UCSD-AML1 (cell line): ENCODE data around the gene MAP3K20.
"Not testable (repeated sequence)": the region's sequence is repeated elsewhere in the genome, so short reads cannot be mapped to it uniquely, and the experiment has no call there.

Experiments
- DNase-seq: peaks from one replicate; lab custom pipeline; 2025; ENCODE audit not compliant: unreplicated experiment; lab: John Stamatoyannopoulos, UW

Gene MAP3K20

DNA sequence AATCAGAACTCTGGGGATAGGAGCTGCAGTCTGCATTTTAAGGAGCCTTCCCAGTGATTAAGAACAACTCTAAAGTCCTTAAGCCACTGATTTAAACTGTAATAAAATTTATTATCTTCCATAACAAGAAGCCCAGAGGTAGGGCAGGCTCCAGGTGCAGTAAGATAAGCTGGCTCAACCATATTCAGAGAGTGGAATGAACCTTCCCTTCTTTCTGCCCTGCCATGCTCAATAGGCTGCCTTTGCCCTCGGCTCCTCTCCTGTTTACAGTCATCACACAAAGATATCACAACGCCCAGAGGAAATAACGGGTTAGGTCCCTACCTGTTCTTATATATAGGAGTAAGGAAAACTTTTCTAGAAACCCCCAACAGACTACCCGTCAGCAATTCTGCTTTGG, 188.5 kb downstream of the MAP3K20 start:
- no peak for DNase-seq

DNA sequence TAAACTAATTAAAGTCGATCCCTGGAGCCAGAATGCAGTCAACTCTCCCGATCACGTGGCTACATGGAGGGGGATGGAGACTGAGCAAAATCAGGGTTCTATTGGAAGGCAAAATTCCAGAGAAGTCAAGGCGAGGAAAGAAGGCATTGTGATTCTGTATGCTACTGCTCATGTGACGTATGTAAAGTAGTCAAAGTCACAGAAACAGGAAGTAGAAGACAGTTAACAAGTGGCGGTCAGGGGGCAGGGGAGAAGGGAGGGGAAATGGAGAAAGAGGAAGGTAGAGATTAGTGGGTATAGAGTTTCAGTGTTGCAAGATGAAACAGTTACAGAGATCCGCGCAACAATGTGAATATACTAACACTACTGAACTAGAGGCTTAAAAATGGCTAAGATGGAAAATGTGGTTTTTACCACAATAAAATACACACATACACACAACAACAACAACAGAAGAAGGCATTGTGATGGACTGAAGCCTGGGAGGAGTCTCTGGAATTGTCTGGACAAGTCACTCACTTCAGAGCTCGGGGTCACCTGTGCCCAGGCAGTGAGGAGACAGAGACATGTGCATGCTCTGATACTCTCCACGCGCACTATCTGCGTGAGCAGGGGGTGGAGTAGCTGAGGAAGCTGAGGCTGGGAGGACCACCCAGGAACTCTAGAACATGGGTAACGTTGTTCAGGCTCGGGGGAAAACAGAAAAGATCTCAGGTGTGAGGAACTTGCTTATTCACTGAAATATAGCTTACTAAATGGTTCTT, 189.1 kb downstream of the MAP3K20 start:
- peak; percentile 40 for DNase-seq

DNA sequence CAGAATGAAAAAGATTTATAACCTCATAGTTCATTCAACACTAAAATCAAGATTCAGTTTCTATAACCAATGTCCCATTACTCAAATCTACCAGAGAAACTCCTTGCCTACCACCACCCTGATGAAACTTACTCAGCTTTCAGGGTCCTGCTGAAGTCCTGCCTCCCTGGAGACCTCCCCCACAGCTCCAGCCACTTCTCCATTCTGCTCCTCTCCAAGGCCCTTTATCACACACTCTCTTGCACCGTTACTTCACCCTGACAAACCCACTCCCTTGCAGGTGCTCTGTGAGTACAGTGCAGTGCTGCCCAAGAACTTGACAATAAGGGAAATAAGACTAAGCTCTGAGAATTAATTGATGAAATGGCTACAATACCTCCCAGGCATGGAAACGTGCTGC, 195.5 kb downstream of the MAP3K20 start:
- no peak for DNase-seq

DNA sequence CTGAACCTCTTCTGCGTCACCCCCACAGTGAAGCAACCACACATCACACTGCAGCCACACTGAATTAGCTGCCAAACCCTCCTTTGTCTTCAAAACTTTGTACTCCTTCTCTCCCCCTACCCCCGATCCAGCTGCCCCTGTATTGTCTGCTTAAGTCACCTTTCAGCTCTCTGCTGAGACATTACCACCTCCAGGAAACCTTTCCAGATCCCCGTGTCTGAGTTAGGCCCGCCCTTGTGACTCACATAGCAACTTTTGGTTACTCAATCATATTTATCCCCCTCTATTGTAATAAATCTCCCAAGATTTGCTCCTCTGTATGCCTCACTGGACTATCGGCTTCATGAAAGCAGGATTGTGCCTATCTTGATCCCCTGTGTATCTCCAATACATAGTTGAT, 196.2 kb downstream of the MAP3K20 start:
- no peak for DNase-seq

DNA sequence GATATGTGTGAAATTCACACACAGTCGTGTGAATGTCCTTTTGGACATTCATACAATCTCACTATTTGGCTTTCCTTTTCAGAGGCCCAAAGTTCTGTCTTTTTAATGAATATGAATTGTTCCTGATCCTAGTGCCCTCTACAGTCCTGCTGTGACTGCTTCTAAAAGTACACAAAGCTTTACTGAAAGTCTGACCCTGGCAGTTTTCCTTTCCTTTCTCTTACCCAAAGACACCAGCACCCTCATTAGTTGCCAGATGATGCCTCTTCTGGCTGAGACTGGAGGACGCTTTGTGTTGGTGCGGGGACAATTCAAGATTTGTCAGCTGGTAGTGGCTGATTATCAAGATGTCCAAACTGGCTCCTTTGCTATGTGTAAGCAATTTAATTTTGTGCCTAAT, 197.2 kb downstream of the MAP3K20 start:
- DNase-seq, result no peak

DNA sequence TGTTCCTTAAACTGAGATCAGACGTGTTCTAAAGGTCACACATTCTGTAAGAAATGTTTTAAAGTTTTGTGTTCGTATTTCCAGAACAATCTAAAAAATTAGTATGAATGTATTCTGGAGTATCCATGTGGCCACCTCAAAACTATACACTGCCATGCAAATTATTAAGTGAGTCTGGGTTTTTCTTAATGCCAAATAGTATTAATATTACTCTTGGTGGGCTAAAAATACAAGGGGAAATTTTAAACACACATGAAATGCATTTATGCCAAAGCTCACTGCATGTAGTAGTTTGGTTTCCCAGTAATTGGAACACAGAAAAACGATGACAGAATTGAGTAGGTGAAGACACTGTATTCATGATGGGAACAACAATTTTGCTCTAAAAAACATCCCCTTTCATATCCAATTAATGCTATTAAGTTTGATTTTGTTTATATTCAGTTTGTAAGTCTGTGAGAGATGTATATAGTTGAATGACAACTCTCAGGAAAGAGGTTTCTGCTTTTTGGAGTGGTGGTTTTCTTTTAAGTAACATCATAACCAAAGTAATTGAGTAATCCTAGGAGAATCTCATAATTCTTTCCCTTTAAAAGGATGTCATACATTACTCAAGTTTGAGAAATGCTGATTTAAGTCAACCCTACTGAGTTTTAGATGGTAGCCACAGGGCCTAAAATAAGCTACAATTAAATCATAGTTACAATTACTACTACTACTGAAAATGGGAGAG, 203.3 kb downstream of the MAP3K20 start:
- no peak for DNase-seq

DNA sequence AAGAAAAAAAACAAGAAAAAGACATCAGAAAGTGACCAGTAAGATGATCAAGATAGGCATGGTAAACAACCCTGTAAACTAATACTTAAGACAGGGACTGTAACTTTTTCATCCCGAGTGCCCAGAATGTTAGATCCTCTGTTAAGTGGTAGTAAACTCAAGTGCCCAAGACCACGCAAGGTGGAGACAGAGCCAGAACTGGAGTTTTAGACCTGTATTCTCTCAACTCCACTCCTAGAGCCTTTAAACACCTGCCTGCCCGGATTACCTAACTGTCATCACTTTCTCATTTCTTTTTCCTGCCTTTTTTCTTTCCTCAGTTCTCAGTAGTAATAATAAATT, 203.9 kb downstream of the MAP3K20 start:
- DNase-seq, result no peak

DNA sequence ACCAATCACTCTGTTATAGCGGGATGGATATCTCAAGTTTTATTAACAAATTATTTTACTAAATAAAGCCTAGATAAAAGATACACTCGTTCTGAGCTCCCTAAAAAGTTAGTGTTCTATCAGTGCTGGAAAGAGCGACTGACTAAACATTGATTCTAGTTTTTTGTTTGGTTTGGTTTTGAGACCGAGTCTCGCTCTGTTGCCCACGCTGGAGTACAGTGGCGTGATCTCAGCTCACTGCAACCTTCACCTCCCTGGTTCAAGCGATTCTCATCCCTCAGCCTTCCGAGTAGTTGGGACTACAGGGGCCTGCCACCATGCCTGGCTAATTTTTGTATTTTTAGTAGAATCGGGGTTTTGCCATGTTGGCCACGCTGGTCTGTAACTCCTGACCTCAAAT, 205.2 kb downstream of the MAP3K20 start:
- DNase-seq, result no peak

DNA sequence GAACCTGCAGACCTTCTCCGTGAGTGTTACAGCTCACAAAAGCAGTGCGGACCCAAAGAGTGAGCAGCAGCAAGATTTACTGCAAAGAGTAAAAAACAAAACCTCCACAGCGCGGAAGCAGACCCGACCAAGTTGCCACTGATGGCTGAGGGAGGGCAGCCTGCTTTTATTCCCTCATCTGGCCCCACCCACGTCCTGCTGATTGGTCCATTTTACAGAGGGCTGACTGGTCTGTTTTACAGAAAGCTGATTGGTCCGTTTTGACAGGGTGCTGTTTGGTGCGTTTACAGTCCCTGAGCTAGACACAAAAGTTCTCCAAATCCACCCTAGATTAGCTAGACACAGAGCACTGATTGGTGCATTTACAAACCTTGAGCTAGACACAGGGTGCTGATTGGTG, 206.3 kb downstream of the MAP3K20 start:
- not testable (repeated sequence) for DNase-seq

DNA sequence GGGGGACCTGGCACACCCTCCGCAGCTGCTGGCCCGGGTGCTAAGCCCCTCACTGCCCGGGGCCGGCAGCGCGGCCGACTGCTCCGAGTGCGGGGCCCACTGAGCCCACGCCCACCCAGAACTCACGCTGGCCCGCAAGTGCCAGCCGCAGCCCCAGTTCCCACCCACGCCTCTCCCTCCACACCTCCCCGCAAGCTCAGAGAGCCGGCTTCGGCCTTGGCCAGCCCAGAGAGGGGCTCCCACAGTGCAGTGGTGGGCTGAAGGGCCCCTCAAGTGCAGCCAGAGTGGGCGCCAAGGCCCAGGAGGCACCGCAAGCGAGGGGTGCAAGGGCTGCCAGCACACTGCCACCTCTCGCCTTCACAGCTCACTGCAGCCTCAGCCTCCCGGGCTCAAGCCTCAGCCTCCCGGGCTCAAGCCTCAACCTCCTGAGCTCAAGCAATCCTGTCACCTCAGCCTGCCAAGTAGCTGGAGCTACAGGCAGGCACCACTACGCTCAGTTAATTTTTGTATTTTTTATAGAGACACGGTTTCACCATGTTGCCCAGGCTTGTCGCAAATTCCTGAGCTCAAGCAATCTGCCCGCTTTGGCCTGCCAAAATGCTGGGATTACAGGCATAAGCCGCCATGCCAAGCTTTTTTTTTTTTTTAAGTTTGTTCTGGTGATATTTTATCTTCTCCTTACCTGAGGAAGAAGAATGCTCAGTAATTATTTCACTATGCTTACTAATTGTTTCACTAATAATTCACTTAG, 207.3 kb downstream of the MAP3K20 start:
- no peak for DNase-seq

DNA sequence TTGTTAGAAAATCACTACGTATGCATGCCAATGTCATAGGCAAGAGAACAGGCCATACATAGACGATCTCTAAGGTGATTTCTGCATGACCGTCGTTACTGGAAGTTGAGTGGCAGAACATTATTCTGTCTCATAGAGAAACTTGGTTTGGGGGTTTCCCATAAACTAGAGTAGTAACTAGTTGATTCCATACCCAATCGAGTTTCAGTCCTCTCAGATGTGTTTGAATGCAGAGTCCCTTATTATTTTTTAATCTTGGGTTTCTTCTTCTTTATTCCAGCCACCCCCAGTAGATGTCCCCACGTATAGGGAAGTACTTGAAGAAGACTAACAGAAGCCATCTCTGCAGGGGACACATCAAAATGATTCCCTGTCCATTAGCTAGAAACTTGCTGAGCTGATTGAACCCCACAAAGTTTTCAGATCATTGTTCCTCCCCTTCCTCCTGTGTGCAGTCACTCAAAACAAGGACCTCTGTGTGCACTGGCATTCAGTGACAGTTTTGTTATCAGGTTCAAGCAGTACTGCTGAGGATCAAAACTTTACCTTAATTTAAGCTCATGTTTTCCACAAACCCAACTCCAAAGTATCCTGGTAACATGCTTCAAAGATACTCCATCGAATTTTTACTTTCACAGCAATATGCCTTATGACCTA, 210.6 kb downstream of the MAP3K20 start:
- no peak for DNase-seq

DNA sequence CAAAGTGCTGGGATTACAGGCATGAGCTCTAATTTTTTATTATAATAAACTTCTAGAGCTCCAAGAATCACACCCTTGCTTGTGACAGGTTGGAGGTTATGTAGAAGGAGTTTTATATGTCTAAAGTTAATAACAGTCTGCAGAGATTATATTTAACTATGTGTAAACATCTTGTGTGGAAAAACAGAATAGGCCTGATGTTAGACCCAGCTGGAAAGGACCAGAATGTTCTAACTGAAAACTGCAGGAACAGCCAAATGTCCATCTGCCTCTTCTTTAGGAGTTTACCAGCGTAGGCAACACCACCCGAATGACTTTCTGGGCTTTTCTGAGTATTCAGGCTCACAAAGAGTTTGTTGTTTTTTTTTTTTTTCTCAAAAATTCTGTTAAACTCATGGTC, 211.9 kb downstream of the MAP3K20 start:
- no peak for DNase-seq

DNA sequence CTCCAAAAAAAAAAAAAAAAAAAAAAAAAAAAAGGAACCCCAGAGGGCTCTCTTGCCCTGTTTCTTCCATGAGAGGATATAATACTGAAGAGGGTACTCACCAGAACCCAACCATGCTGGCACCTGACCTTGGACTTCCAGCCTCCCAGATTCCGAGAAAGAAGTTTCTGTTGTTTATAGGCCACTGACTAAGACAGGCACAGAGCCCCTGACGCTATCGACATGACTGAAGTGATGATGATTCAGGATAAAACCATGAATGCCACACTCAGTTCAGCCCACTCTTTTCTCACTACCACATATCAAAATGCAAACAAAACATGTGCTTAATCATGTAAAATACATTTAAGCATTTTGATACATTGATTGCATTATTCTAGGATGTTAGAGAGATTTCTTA, 212.9 kb downstream of the MAP3K20 start:
- no peak for DNase-seq

DNA sequence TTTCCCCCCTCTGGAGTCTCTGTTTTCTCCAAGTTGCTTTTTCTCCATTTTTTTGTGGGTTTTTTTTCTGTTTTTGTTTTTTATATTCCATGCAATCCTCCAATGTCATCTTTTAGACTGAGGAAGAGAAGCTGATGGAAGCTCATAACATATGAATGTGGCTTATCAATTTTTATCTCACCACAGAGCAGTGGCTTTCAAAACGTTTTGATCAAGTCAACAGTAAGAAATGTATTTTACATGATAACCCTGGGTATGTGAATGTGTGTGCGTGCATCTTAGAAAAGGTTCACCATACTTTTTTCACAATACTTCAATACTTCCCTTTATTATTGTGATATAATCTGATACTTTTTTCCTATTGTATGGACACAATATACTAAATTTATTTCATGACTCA, 214.4 kb downstream of the MAP3K20 start:
- DNase-seq, result no peak

DNA sequence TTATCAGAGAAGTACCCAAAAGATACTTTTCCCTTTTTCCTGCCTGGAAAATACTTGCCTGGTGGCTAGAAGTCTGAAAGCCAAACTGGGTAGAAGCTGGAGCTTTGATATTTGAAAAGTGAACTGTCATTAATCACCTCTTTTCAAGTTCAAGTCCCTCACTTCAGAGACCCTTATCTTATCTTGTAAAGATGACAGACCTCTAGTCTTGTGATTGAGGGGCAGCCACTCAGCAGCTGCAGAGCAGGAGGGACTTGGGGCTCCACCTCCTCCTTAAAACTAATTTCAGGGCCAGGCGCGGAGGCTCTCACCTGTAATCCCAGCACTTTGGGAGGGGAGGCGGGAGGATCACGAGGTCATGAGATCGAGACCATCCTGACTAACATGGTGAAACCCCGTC, 214.9 kb downstream of the MAP3K20 start:
- no peak for DNase-seq

DNA sequence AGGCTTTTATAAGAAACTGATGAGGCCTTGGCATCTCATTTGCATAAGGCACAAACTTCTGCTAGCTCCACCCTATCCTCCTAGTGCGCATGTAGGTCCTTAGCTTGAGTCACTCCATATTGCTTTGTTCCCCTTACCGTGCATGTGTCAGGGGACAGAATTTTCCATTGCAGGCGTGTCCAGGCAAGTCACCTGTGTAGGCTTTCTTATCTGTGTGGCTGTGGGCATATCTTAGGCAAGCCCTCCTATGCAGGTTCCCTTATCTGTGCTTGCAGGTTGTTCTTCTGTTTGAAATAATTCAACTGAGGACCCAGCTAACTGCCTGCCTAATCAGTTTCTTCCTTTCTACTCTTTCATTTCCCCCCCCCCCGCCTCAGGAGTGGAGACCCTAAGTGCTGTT, 215.8 kb downstream of the MAP3K20 start:
- no peak for DNase-seq

DNA sequence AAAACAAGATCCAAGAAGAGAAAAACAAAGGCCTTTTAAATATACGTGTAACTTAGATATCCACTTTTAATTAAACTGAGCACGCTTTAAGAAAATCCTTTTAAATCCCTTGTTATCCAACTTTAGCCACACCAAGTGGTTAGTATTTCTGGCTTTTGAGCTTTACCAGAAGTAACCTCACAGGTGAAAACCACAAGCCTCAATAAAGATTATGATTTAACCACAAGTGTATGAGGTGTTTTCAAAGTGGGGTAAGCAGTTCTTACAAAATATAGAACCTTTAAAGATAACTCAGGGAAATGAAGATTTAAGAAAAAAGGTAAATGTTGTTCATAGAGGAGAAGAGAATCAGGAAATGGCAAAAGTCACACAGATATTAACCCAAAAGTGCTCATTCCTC, 220.6 kb downstream of the MAP3K20 start:
- DNase-seq, result no peak

DNA sequence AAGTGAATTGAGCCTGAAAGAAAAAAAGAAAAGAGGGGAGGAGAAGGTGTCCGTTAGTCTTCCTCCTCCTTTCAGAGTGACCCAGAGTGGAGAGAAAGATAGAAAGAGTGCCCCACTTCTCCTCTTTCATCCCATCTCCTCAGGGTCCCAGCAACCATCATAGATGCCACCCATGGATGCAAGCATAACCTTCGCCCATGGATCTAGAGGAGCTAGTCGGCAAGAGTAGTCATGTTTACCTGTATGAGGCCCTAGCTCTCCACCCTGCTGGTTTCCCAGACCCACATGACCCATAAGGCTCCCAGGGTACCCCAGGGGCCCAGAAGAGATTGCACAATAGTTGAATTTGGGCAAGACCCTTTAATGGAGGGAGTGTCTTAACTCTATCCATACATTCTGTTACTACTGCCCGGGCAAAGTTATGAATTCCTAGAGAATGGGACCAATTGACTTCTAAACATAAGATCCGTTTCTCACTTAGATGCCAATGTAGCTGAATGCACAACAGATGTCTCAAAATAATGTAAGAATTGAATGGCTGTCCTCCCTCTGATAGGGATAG, 223.0 kb downstream of the MAP3K20 start:
- no peak for DNase-seq

DNA sequence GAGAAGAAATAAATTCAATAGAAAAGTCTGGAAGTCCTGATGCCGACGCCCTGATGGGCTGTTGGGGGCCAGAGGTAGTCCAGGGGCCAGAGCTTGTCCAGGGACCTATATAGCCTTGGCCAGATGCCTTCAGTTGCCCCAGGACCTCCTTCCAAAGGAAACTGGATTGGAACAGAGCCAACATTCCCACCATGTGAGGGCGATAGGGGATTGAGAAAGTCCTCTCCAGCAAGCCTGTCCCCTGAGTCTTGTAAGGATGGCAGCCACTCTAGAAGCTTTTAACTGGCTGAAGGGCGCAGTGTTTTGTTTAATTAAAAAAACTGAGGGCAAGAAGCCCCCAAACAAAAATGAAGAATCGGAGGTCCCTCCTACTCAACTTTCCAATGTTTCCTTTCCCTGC, 224.1 kb downstream of the MAP3K20 start:
- no peak for DNase-seq

DNA sequence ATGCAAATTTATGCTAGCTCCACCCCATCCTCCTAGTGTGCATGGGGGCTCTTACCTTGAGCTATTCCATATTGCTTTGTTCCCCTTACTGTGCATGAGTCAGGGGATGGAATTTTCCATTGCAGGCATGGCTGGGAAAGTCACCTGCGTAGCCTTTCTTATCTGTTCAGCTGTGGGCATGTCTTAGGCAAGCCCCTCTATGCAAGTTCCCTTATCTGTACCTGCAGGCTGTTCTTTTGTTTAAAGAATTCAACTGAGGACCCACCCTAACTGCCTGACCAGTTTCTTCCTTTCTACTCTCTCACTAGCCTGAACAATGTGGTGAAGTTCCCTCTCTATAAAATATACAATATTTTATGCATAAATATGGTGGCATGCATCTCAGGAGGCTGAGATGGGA, 224.8 kb downstream of the MAP3K20 start:
- DNase-seq, result no peak

DNA sequence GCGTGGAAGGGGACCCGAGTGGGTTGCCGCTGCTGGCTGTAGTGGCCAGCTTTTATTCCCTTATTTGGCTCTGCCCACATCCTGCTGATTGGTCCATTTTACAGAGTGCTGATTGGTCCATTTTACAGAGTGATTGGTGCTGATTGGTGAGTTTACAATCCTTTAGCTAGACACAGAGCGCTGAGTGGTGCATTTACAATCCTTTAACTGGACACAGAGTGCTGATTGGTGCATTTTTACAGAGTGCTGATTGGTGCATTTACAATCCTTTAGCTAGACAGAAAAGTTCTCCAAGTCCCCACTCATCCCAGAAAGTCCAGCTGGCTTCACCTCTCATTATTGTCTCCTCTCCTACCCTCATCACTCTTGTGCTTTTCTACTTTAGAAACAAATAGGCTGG, 225.9 kb downstream of the MAP3K20 start:
- DNase-seq, result not testable (repeated sequence)
